ENCODE results near the gene MCM10. TPM values are rescaled to one million over a fixed set of nuclear protein-coding genes. Genes with fewer than 3 reads are reported as not detected.
"Not testable (repeated sequence)": the region's sequence is repeated elsewhere in the genome, so short reads cannot be mapped to it uniquely, and the experiment has no call there.

MCM10 gene
- 0.30 TPM for total RNA-seq
- long read RNA-seq, result 0 reads

GRCh38 chr10:13160934-13161856, at the start of gene MCM10:
MCM10 (plus strand) TSS chr10:13161558; CDS start chr10:13164203, 2,645 bp downstream.
- DNase-seq (peak; percentile 97), ATAC-seq (peak; percentile 100)
- intact Hi-C loops (cut with micrococcal nuclease), result loop anchor here (5.0 kb wide), 1 partner anchor 141 kb away; the partner anchor contains the start of gene PHYH

- intact Hi-C loops (cut with micrococcal nuclease), result no loop called here
- ATAC-seq, result no peak
- no peak for DNase-seq
Measured at GRCh38 chr10:13113544-13113943, 47.8 kb upstream of the MCM10 start.

DNA sequence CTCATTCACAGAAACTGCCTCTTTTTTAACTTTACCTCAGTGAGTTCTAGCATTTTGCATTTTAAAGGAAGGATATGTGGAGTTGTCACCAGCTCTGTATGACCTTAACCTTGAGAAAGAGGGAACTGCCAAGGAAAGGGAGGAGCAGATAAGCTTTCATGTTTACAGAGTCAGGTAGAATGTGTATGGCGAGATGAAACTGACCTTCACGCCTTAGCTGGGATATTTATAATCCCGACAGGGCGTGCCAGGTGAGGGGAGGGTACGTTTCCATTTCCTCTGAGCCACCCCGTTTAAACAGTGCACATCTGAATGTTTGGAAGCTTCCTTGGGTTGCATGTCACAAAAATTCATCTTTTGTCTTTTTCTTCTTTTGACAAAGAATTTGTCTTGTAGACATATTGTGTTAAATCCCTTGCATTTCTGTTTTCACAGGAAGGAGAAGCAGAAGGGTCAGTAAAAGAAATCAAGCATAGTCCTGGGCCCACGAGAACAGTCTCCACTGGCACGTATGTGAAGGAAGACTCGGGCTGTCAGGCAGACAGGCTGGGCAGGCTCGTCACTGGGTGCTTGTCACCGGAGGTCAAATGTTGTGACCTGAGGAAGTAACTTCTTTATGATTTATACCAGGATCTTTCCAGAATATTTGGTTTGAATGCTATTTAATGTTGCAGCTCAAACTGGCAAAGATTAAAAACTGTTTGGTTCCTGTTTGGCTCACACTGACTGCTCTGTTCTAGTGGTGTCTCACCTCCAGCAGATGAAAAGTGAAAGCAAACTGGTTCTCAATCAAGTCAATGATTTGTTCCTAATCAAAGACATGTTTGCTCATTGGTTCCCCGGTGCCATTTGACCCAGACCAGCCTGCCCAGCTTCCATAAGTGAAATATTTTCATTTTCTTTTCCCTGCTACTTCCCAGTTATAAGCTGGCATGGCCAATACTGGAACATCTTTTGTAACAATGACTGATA, 45.2 kb upstream of the MCM10 start:
- peak; percentile 79 for ATAC-seq
- no peak for DNase-seq
- intact Hi-C loops (cut with micrococcal nuclease), result no loop called here

DNA sequence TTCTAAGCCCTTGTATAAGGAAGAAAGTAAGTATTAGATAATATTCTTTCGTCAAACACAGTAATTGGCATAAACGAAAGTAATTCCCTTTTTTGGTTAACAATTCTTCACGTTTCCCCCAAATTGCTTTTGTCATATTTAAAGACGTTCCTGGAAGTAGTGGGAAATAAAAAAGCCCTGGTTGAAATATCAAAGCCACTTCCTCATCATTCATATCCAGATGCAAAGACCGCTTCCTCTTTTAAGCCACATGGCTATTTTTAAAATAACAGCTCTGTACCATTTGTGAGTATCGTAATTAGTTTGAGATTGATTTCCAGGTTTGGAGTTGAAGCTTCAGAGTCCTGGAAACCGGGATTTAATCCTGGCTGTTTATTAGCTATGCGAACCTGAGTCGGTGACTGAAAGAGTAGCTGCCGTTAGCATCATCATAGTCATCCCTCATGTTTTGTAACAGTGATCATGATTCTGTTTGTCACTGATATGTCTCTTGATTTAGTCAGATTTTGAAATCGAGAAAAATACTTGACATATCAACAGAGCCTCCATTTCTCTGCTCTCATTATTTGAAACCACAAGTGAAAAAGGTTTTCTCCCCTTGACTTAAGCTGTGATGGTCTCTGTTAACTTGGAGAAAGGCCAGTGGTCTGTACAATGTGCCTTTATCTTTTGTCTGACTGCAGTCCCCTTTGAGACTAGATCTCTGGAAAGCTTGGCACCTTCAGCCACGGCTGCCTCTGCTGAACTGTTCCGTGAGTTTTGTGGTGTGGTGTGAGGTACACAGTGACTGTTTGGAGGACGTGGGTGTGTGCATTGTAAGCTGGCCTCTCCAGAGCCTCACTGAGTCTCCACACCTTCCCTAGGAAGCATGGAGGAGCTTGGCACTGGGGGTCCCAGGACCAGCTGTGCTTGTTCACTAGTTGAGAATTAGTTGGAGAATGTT, 43.2 kb upstream of the MCM10 start:
- intact Hi-C loops (cut with micrococcal nuclease), result no loop called here
- DNase-seq (no peak), ATAC-seq (peak; percentile 56)

- no peak for DNase-seq
- intact Hi-C loops (cut with micrococcal nuclease), result no loop called here
Measured at GRCh38 chr10:13118784-13119410, 42.5 kb upstream of the MCM10 start.

DNA sequence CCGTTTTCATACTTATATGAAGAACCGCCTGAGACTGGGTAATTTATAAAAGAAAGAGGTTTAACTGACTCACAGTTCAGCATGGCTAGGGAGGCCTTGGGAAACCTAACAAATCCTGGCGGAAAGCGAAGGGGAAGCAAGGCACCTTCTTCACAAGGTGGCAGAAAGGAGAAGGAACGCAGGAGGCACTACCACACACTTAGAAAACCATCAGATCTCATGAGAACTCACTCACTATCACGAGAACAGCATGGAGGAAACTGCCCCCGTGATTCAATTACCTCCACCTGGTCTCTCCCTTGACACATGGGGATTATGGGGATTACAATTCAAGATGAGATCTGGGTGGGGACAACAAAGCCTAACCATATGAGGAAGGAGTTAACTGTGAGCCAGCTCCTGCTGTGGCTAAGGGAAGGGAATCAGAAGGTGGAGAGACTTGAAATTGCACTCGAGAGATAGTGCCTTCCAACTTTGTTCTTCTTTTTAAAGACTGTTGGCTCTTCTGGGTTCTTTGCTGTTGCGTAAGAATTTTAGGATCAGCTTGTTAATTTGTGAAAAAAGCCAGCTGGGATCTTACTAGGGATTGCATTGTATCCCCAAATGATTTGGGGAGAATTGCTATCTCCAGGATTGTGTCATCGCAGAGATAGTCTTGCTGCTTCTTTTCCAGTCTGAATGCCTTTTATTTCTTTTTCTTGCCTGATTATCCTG, 40.4 kb upstream of the MCM10 start:
- intact Hi-C loops (cut with micrococcal nuclease), result no loop called here
- ATAC-seq (peak; percentile 72), DNase-seq (no peak)

More at GRCh38 chr10:13118784-13119410, 42.5 kb upstream of the MCM10 start:
- peak; percentile 16 for ATAC-seq

DNA sequence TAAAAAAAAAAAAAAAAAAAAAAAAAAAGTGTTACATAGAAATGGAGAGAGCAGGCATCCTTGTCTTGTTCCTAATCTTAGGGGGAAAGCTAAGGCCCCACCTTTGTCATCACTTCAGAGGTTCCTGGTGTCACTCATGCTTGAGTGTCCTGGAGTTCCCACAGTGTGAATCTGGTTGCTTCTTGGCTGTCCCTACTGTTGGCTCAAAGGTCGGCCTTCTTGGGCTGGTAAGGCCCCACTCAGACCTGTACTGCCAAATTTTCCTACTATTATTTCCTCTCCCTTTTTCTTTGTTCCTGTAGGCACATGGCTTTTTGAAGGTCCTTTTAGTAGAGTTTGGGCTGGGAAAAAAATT, 39.9 kb upstream of the MCM10 start:
- ATAC-seq, result peak; percentile 66
- intact Hi-C loops (cut with micrococcal nuclease), result no loop called here
- no peak for DNase-seq

GRCh38 chr10:13136651-13137050, 24.7 kb upstream of the MCM10 start:
- no peak for ATAC-seq
- no peak for DNase-seq
- intact Hi-C loops (cut with micrococcal nuclease), result no loop called here

DNA sequence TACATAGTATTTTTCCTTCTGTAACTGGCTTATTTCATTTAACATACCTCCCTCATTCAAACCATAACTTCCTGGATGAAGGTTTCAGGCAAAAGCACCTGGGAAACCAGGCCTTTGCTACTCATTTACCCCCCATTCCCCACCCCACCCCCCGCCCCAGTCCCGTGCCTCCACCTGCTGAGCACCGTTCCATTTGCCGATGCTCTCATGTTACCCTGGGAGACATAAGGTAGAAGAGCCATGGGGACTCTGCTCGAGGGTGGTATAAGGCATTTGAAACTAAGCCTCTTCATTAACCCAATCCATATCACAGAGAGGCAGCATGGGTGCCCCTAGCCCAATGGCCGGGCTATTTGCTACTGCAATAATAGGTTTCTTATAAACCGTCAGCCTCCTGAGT, 22.2 kb upstream of the MCM10 start:
- intact Hi-C loops (cut with micrococcal nuclease), result no loop called here
- no peak for ATAC-seq
- DNase-seq, result no peak

DNA sequence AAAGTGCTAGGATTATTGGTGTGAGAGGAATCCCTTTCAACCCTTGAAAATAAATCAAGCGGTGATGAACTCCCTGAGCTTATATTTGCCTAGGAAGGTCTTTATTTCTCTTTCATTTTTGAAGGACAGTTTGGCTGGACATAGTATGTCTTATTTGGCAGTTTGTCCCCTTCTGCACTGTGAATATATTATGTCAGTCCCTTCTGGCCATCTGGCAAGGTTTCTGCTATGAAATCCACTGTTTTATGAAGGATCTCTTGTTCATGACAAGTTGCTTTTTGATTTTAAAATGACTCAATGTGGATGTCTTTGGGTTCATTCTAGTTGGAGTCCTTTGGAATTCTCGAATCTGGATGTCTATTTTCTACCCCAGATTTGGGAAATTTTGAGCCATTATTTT, 21.7 kb upstream of the MCM10 start:
- ATAC-seq, result no peak
- no peak for DNase-seq
- intact Hi-C loops (cut with micrococcal nuclease), result no loop called here

DNA sequence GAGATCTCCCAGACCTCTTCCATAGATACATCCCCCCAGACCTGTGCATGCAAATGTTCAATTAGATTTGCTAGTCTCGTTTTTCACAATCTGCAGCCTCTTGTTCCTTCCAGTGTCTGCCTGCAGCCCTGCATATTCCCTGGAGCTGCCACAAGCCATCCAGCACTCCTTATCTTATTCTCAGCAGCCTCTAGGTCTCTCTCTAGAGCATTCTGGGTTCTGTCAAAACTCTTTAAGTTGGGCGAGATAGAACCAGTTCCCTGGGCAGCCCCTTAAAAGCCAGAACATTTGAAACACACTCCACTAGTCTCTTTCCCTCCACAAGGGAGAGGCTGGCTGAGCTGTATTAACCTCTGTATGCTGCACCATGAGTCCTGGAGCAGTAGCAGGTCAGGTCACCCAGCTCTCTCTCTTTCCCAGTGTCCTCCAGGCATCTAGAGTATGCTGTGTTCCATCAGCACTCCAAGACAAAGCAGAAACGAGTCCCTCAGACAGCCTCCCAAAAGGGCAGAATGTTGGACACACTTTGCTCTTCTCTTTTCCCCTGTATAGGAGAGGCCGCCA, 20.6 kb upstream of the MCM10 start:
- ATAC-seq, result no peak
- intact Hi-C loops (cut with micrococcal nuclease), result no loop called here
- DNase-seq, result no peak

- intact Hi-C loops (cut with micrococcal nuclease), result no loop called here
- ATAC-seq (no peak), DNase-seq (no peak)
Measured at GRCh38 chr10:13143766-13144165, 17.6 kb upstream of the MCM10 start.

DNA sequence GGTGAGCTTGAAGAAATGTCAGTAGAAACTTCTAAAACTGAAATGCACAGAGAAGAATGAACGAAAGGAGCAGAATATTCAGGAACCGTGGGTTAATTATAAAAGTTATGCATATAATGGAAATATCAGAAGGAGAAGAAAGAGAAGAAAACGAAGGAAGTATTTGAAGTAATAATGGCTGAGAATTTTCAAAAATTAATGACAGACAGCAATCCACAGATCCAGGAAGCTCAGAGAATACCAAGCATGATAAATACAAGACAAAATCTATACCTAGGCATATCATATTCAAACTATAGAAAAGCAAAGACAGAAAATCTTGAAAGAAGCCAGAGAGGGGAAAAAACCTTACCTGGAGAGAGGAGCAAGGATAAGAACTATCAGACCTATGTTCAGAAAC, 16.5 kb upstream of the MCM10 start:
- intact Hi-C loops (cut with micrococcal nuclease), result no loop called here
- DNase-seq (no peak), ATAC-seq (no peak)

- DNase-seq (no peak), ATAC-seq (no peak)
- intact Hi-C loops (cut with micrococcal nuclease), result no loop called here
Measured at GRCh38 chr10:13146379-13146778, 15.0 kb upstream of the MCM10 start.

DNA sequence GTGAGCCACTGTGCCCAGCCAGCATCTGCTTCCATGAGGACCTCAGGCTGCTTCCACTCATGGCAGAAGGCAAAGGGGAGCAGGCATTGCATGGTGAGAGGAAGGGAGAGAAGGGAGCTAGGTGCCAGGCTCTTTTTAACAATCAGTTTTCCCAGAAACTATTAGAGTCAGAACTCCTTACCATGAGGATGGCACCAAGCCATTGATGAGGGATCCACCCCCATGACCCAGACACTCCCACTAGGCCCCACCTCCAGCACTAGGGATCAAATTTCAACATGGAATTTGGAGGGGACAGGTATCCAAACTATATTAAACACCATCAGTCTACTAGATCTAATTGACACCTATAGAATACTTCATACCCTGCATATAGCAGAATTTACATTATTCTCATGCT, 14.2 kb upstream of the MCM10 start:
- intact Hi-C loops (cut with micrococcal nuclease), result no loop called here
- DNase-seq (no peak), ATAC-seq (no peak)

DNA sequence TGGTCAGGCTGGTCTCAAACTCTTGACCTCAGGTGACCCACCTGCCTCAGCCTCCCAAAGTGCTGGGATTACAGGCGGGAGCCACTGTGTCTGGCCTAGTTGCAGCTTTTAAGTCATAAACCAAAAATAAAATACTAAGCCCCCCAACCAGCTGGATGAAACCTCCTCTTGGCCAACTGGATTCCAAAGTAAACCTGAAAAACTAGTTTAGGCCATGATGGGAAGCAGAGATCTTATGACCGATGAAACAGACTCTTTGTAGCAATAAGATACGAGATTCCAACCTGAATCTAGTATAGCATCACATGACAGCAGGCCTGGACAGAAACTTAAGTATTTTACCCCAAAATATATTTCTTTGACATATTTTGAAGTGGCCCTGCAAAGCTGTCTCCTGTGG, 9.1 kb upstream of the MCM10 start:
- intact Hi-C loops (cut with micrococcal nuclease), result no loop called here
- ATAC-seq (no peak), DNase-seq (no peak)

GRCh38 chr10:13155860-13156259, 5.5 kb upstream of the MCM10 start:
- intact Hi-C loops (cut with micrococcal nuclease); DNase-seq; ATAC-seq: not testable (repeated sequence)

Data from left ventricle myocardium superior (tissue), 1 donor.